IPS-20b (cell line): ENCODE measurements around the gene PTPN11.

ENCODE experiments used
- H3K27ac ChIP-seq: one replicate; pipeline ENCODE4 v1.5.1; 2013; ENCODE audit warnings: low read length
- H3K27me3 ChIP-seq: 2 replicates; pipeline ENCODE4 v1.6.1; 2013; ENCODE audit warnings: mild to moderate bottlenecking, low read length, inconsistent platforms; ENCODE audit not compliant: insufficient read depth
- H3K36me3 ChIP-seq: 2 replicates; pipeline ENCODE4 v1.6.1; 2013; ENCODE audit warnings: low read depth, mild to moderate bottlenecking, inconsistent platforms, low read length, moderate library complexity; ENCODE audit not compliant: insufficient read depth
- H3K4me1 ChIP-seq: 2 replicates; pipeline ENCODE4 v1.6.1; 2013; ENCODE audit warnings: mild to moderate bottlenecking, control low read depth, inconsistent platforms, low read length, moderate library complexity; ENCODE audit not compliant: insufficient read depth
- H3K4me3 ChIP-seq: 2 replicates; pipeline ENCODE4 v1.5.1; 2013; ENCODE audit warnings: mild to moderate bottlenecking, low read length, inconsistent platforms
- H3K9ac ChIP-seq: 2 replicates; pipeline ENCODE4 v1.6.1; 2013; ENCODE audit warnings: low read depth, mild to moderate bottlenecking, inconsistent platforms, low read length, moderate library complexity
- H3K9me3 ChIP-seq: 2 replicates; pipeline ENCODE4 v1.6.1; 2013; ENCODE audit warnings: mild to moderate bottlenecking, low read depth, low read length, inconsistent platforms; ENCODE audit not compliant: insufficient read depth

PTPN11 gene

DNA sequence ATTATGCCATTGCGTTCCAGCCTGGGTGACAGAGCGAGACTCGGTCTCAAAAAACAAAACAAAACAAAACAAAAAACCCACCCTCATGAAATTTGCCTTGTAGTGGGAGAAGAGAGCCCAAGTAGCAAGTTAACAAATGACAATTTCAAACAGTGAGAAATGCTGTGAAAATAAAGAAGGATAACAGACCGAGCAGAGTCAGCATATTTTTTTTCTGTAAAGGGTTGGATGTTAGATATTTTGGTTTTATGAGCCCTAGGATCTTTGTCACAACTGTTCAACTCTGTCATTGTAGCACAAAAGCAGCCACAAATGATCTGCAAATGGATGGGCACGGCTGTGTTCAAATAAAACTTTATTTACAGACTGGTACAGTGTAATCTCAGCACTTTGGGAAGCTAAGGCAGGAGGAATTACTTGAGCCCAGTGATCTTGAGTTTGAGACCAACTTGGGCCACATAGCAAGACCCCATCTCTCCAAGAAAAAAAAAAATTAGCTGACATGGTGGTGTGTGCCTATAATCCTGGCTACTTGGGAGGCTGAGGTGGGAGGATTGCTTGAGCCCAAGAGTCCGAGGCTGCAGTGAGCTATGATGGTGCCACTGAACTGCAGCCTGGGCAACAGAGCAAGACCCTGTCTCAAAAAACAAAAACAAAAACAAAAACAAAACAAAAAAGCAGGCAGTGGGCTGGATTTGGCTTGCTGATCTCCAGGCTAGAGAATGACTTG is 117.1 kb downstream of the PTPN11 start:
- H3K9me3 ChIP-seq, result no peaks in the 10 kb centered on the region
- no peak overlapping the region for H3K27ac ChIP-seq
- H3K9ac ChIP-seq, result no peak overlapping the region
- H3K27me3 ChIP-seq, result no peaks in the 10 kb centered on the region
- no peak overlapping the region for H3K4me3 ChIP-seq
- H3K4me1 ChIP-seq, result no peaks in the 10 kb centered on the region
- H3K36me3 ChIP-seq, result no peaks in the 10 kb centered on the region

GRCh38 chr12:112536367-112536730 is 117.6 kb downstream of the PTPN11 start:
- no peak overlapping the region for H3K9ac ChIP-seq
- H3K36me3 ChIP-seq, result no peaks in the 10 kb centered on the region
- H3K27me3 ChIP-seq, result no peaks in the 10 kb centered on the region
- H3K9me3 ChIP-seq, result no peaks in the 10 kb centered on the region
- H3K27ac ChIP-seq, result no peak overlapping the region
- H3K4me3 ChIP-seq, result no peak overlapping the region
- no peaks in the 10 kb centered on the region for H3K4me1 ChIP-seq

DNA sequence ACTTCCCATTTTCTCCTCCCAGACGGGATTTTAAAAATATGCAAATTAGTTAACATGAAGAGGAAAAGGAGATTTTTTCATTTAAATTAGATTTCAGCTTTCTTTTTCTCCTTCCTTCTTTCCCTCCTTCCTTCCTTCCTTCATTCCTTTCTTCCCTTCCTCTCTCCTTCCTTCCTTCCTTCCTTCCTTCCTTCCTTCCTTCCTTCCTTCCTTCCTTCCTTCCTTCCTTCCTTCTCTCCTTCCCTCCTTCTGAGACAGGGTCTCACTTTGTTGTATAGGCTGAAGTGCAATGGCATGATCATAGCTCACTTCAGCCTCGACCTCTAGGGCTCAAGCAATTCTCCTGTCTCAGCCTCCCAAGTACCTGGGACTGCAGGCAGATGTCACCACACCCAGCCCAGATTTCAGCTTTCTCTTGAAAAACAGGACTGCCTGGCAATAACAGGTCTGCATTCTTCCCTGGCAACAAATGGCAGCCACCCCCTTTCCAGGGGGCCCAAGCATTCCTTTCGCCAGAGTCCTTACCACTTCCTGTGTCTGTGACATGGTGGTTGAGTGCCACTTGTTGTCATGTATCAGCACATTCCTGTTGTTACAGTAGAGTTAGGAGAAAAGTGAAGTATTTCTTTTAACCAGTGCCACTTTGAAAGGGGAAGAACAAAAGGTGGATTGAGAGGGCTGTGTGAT is 119.1 kb downstream of the PTPN11 start:
- H3K36me3 ChIP-seq, result no peaks in the 10 kb centered on the region
- H3K9ac ChIP-seq, result no peak overlapping the region
- H3K4me1 ChIP-seq, result no peaks in the 10 kb centered on the region
- no peak overlapping the region for H3K27ac ChIP-seq
- no peaks in the 10 kb centered on the region for H3K27me3 ChIP-seq
- H3K9me3 ChIP-seq, result no peaks in the 10 kb centered on the region
- H3K4me3 ChIP-seq, result no peak overlapping the region

- Histone ChIP-seq H3K9ac (no peak overlapping the region), H3K27ac (no peak overlapping the region), H3K4me1 (no peaks in the 10 kb centered on the region), H3K9me3 (no peaks in the 10 kb centered on the region), H3K36me3 (no peaks in the 10 kb centered on the region), H3K27me3 (no peaks in the 10 kb centered on the region), H3K4me3 (no peak overlapping the region)
Measured at GRCh38 chr12:112538740-112539139, 120.0 kb downstream of the PTPN11 start.

- Histone ChIP-seq H3K4me3 (no peak overlapping the region), H3K9me3 (no peaks in the 10 kb centered on the region), H3K9ac (no peak overlapping the region), H3K27ac (no peak overlapping the region), H3K27me3 (no peaks in the 10 kb centered on the region), H3K4me1 (no peaks in the 10 kb centered on the region), H3K36me3 (no peaks in the 10 kb centered on the region)
Measured at GRCh38 chr12:112539221-112539620, 120.5 kb downstream of the PTPN11 start.

- Histone ChIP-seq H3K27ac (no peak overlapping the region), H3K36me3 (no peaks in the 10 kb centered on the region), H3K4me3 (no peak overlapping the region), H3K9me3 (no peaks in the 10 kb centered on the region), H3K9ac (no peak overlapping the region), H3K27me3 (no peaks in the 10 kb centered on the region), H3K4me1 (no peaks in the 10 kb centered on the region)
Measured at GRCh38 chr12:112540021-112540420, 121.3 kb downstream of the PTPN11 start.

DNA sequence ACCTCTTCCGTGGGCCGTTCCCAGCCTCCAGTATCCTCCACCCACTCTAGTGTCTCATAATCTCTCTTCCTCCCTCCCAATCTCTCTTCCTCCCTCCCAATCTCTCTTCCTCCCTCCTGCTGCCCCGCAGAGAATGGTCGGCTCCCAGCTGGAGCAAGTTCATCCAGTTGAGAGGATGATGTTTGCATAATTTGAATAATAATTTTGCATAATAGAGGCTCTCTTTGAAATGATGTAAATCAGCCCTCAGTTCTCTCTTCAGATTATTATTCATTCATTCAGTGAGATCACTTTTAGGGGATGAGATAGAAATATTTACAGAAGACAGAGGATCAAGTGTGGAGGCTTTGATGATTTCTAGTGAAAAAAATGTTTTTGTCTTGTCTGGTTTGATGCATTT is 125.0 kb downstream of the PTPN11 start:
- H3K4me1 ChIP-seq, result no peaks in the 10 kb centered on the region
- H3K27me3 ChIP-seq, result no peaks in the 10 kb centered on the region
- H3K9me3 ChIP-seq, result no peaks in the 10 kb centered on the region
- no peak overlapping the region for H3K4me3 ChIP-seq
- no peak overlapping the region for H3K9ac ChIP-seq
- H3K27ac ChIP-seq, result no peak overlapping the region
- no peaks in the 10 kb centered on the region for H3K36me3 ChIP-seq

- no peak overlapping the region for H3K9ac ChIP-seq
- H3K27me3 ChIP-seq, result no peaks in the 10 kb centered on the region
- H3K9me3 ChIP-seq, result no peaks in the 10 kb centered on the region
- H3K4me1 ChIP-seq, result no peaks in the 10 kb centered on the region
- no peak overlapping the region for H3K27ac ChIP-seq
- H3K4me3 ChIP-seq, result no peak overlapping the region
- H3K36me3 ChIP-seq, result no peaks in the 10 kb centered on the region
Measured at GRCh38 chr12:112546339-112546738, 127.6 kb downstream of the PTPN11 start.

GRCh38 chr12:112546996-112547395 is 128.2 kb downstream of the PTPN11 start:
- Histone ChIP-seq H3K9me3 (no peaks in the 10 kb centered on the region), H3K4me1 (no peaks in the 10 kb centered on the region), H3K27me3 (no peaks in the 10 kb centered on the region), H3K4me3 (no peak overlapping the region), H3K27ac (no peak overlapping the region), H3K36me3 (no peaks in the 10 kb centered on the region), H3K9ac (no peak overlapping the region)

GRCh38 chr12:112549031-112549430 is 130.3 kb downstream of the PTPN11 start:
- no peaks in the 10 kb centered on the region for H3K27me3 ChIP-seq
- H3K27ac ChIP-seq, result no peak overlapping the region
- no peaks in the 10 kb centered on the region for H3K36me3 ChIP-seq
- H3K9ac ChIP-seq, result no peak overlapping the region
- no peaks in the 10 kb centered on the region for H3K9me3 ChIP-seq
- H3K4me1 ChIP-seq, result no peaks in the 10 kb centered on the region
- H3K4me3 ChIP-seq, result no peak overlapping the region

- Histone ChIP-seq H3K27me3 (no peaks in the 10 kb centered on the region), H3K36me3 (no peaks in the 10 kb centered on the region), H3K27ac (no peak overlapping the region), H3K9ac (no peak overlapping the region), H3K9me3 (no peaks in the 10 kb centered on the region), H3K4me1 (no peaks in the 10 kb centered on the region), H3K4me3 (no peak overlapping the region)
Measured at GRCh38 chr12:112551681-112552080, 132.9 kb downstream of the PTPN11 start.

- Histone ChIP-seq H3K4me1 (no peaks in the 10 kb centered on the region), H3K27ac (no peak overlapping the region), H3K27me3 (no peaks in the 10 kb centered on the region), H3K9ac (no peak overlapping the region), H3K9me3 (no peaks in the 10 kb centered on the region), H3K36me3 (no peaks in the 10 kb centered on the region), H3K4me3 (no peak overlapping the region)
Measured at GRCh38 chr12:112555621-112556233, 137.0 kb downstream of the PTPN11 start.
